K562 (cell line): ENCODE results near the gene ABHD3. TPM values are rescaled to one million over a fixed set of nuclear protein-coding genes. Genes with fewer than 3 reads are reported as not detected.

Source experiments
- ELK1 ChIP-seq: sonication (generic); formaldehyde crosslinking; IDR thresholded peaks from 2 replicates; pipeline ENCODE4 v1.8.1; 2022; ENCODE audit warnings: missing genetic modification reagents
- FOXM1 ChIP-seq, 2 experiments: fragments of 450-650 bp in 1 of 2; sonication (generic) in 1 of 2; formaldehyde crosslinking in 1 of 2; IDR thresholded peaks; 2 replicates each; pipeline versions ENCODE4 v1.6.1 to v1.9.0; 2017 to 2022; ENCODE audit warnings: low read depth in 2 of 2, mild to moderate bottlenecking in 2 of 2, missing genetic modification reagents in 1 of 2, moderate library complexity in 1 of 2
- NCOA4 ChIP-seq: fragments of 450-650 bp; IDR thresholded peaks from 2 replicates; pipeline ENCODE4 v1.6.1; 2018; ENCODE audit warnings: mild to moderate bottlenecking; ENCODE audit not compliant: partially characterized antibody
- NR3C1 ChIP-seq: sonication (generic); formaldehyde crosslinking; IDR thresholded peaks from 2 replicates; pipeline ENCODE4 v1.8.1; 2022; ENCODE audit warnings: missing genetic modification reagents
- POLR3A ChIP-seq: IDR thresholded peaks from 2 replicates; pipeline ENCODE4 v1.6.1; 2011; ENCODE audit warnings: borderline replicate concordance, mild to moderate bottlenecking, moderate library complexity; ENCODE audit not compliant: insufficient read length, insufficient read depth; ENCODE audit errors: extremely low read depth
- U2AF1 ChIP-seq: fragments of 200-400 bp; formaldehyde crosslinking; optimal IDR thresholded peaks from 2 replicates; pipeline ENCODE3; 2017; ENCODE audit warnings: mild to moderate bottlenecking, low read depth, low read length, moderate library complexity
- XRCC3 ChIP-seq: fragments of 450-650 bp; IDR thresholded peaks from 2 replicates; pipeline ENCODE4 v1.6.1; 2017; ENCODE audit warnings: mild to moderate bottlenecking, moderate library complexity
- ZKSCAN1 ChIP-seq: fragments of 150-350 bp; IDR thresholded peaks from 2 replicates; pipeline ENCODE4 v1.6.1; 2016; ENCODE audit warnings: low read depth, low read length
- ZNF318 ChIP-seq, 2 experiments: fragments of 450-650 bp; IDR thresholded peaks; 2 replicates each; pipeline ENCODE4 v1.6.1; 2016; ENCODE audit warnings: mild to moderate bottlenecking in 2 of 2, borderline replicate concordance in 1 of 2, low read depth in 1 of 2, moderate library complexity in 1 of 2
- ZNF707 ChIP-seq: fragments of 250-450 bp; sonication (Bioruptor Pico); conservative IDR thresholded peaks from 2 replicates; pipeline ENCODE4 v1.8.0; 2022; ENCODE audit warnings: inconsistent platforms, mild to moderate bottlenecking, moderate library complexity
- polyA plus RNA-seq, 8 experiments: library from polyadenylated mRNA; depleted of rRNA in 4 of 8; stranded (reverse) in 5 of 8; unstranded in 3 of 8; fragments of >200 nt; fragmentation: Nextera tagmentation in 2 of 8; fragmentation: Illumina TruSeq in 1 of 8; extraction: Ambion mirVana in 2 of 8; extraction: Trizol in 1 of 8; gene quantifications; 2 replicates each; pipeline versions ENCODE4 v1.2.1 to v1.2.3, GENCODE V29; 2011 to 2014; ENCODE audit warnings: inconsistent platforms in 1 of 8, missing spikeins in 1 of 8
- total RNA-seq, 7 experiments: library from RNA; depleted of rRNA in 6 of 7; stranded (reverse); fragments of >200 nt in 6 of 7; fragmentation: Illumina TruSeq in 2 of 7; extraction: Trizol in 2 of 7; gene quantifications; 2 replicates each; pipeline versions ENCODE4 v1.2.1 to v1.2.3, GENCODE V29; 2011 to 2021; ENCODE audit warnings: low replicate concordance in 1 of 7
- TF ChIP-seq, protein P1 (sequence below): fragments of 450-650 bp; IDR thresholded peaks from 2 replicates; pipeline ENCODE4 v1.6.1; 2016; ENCODE audit warnings: low read depth, mild to moderate bottlenecking, moderate library complexity
- TF ChIP-seq, protein P2 (sequence below): fragments of 450-650 bp; IDR thresholded peaks from 2 replicates; pipeline ENCODE4 v1.6.1; 2016; ENCODE audit warnings: borderline replicate concordance
- TF ChIP-seq, protein P3 (sequence below): IDR thresholded peaks from 2 replicates; pipeline ENCODE4 v1.6.1; 2014; ENCODE audit warnings: antibody characterized with exemption

Gene ABHD3
- total and polyA plus RNA-seq, 9 of the 15 experiments (the other 6 are each of a cell fraction or from before 2014, with no cell fraction given): 6.3 to 38.8 (median 19.4) TPM

- TF ChIP-seq U2AF1 (no peak), ZNF318 (IDR thresholded peaks at IDR 0.05; ENCODE audit: borderline replicate concordance in 1 of 2, low read depth in 1 of 2) (no peak), NCOA4 (no peak), FOXM1 (IDR thresholded peaks at IDR 0.05; ENCODE audit: low read depth) (peak; percentile 26; the same call in 1 of the 2 replicates), FOXM1 (CRISPR knock-in tag; IDR thresholded peaks at IDR 0.05; ENCODE audit: low read depth) (no peak), NR3C1 (CRISPR knock-in tag) (no peak), XRCC3 (no peak), ZNF707 (CRISPR knock-in tag) (no peak), ELK1 (CRISPR knock-in tag) (no peak), POLR3A (no peak), ZKSCAN1 (no peak)
- TF ChIP-seq, protein P1, sequence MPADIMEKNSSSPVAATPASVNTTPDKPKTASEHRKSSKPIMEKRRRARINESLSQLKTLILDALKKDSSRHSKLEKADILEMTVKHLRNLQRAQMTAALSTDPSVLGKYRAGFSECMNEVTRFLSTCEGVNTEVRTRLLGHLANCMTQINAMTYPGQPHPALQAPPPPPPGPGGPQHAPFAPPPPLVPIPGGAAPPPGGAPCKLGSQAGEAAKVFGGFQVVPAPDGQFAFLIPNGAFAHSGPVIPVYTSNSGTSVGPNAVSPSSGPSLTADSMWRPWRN: no peak
- TF ChIP-seq, protein P2, sequence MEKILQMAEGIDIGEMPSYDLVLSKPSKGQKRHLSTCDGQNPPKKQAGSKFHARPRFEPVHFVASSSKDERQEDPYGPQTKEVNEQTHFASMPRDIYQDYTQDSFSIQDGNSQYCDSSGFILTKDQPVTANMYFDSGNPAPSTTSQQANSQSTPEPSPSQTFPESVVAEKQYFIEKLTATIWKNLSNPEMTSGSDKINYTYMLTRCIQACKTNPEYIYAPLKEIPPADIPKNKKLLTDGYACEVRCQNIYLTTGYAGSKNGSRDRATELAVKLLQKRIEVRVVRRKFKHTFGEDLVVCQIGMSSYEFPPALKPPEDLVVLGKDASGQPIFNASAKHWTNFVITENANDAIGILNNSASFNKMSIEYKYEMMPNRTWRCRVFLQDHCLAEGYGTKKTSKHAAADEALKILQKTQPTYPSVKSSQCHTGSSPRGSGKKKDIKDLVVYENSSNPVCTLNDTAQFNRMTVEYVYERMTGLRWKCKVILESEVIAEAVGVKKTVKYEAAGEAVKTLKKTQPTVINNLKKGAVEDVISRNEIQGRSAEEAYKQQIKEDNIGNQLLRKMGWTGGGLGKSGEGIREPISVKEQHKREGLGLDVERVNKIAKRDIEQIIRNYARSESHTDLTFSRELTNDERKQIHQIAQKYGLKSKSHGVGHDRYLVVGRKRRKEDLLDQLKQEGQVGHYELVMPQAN: no peak
- TF ChIP-seq, protein P3, sequence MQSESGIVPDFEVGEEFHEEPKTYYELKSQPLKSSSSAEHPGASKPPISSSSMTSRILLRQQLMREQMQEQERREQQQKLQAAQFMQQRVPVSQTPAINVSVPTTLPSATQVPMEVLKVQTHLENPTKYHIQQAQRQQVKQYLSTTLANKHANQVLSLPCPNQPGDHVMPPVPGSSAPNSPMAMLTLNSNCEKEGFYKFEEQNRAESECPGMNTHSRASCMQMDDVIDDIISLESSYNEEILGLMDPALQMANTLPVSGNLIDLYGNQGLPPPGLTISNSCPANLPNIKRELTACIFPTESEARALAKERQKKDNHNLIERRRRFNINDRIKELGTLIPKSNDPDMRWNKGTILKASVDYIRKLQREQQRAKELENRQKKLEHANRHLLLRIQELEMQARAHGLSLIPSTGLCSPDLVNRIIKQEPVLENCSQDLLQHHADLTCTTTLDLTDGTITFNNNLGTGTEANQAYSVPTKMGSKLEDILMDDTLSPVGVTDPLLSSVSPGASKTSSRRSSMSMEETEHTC: no peak
These were observed 31.0 kb upstream of the ABHD3 start (continued) for GRCh38 chr18:21735452-21736015.
